HCT116 (cell line): ENCODE data around the gene NXPH2. TPM values are rescaled to one million over a fixed set of nuclear protein-coding genes. Genes with fewer than 3 reads are reported as not detected.
A peak's percentile ranks its signal among the peaks of the same experiment; 100 is the strongest.

Experiments
- ATAC-seq: fragments of 200-7000 bp; cut with Tn5 transposase; 2 replicates; pipeline ENCODE4 v1.9.1; 2020; ENCODE audit warnings: mild to moderate bottlenecking, moderate library complexity
- BruUV-seq: library from RNA; stranded (reverse); fragments of 400-500 nt; replicated peaks from 2 replicates; lab custom pipeline; 2021; lab: Mats Ljungman, UMichigan
- CTCF ChIA-PET: fragments of 300-600 bp; sonication (Branson Sonifier 250); formaldehyde crosslinking; loops from one replicate; lab custom pipeline; 2021; ENCODE audit warnings: antibody characterized with exemption; lab: Charles Lee
- POLR2A ChIA-PET: fragments of 300-600, 350-600 bp; sonication (Branson Sonifier 250); formaldehyde crosslinking; loops from one replicate; lab custom pipeline; 2021; ENCODE audit warnings: antibody characterized with exemption; lab: Charles Lee
- RAD21 ChIA-PET, 2 experiments: fragments of 300-600 bp; sonication (Branson Sonifier 250); formaldehyde crosslinking; loops; one replicate each; lab custom pipeline; 2023; ENCODE audit warnings: low total read pairs in 2 of 2; ENCODE audit not compliant: uncharacterized antibody in 2 of 2, unreplicated experiment in 2 of 2, low non-redundant PET in 1 of 2; lab: Charles Lee
- DNase-seq: peaks from one replicate; pipeline ENCODE4 v3.0.0-alpha.2; 2010; ENCODE audit warnings: low read depth, low spot score
- H2AFZ ChIP-seq: fragments of 200-600 bp; shearing (Covaris generic), sonication (generic); 2 replicates; pipeline ENCODE4 v1.6.1; 2017; ENCODE audit warnings: low read depth, mixed run types, mixed read lengths, antibody characterized with exemption, low read length; ENCODE audit not compliant: poor library complexity, severe bottlenecking
- H3K27ac ChIP-seq: 2 replicates; pipeline ENCODE4 v1.5.1; 2012; ENCODE audit warnings: low read depth, low read length
- H3K27me3 ChIP-seq: fragments of 200-600 bp; sonication (generic); 2 replicates; pipeline ENCODE4 v1.6.1; 2016; ENCODE audit warnings: mixed run types, low read length, mixed read lengths; ENCODE audit not compliant: insufficient read depth
- H3K36me3 ChIP-seq, 2 experiments: fragments of 200-500 bp in 1 of 2; fragments of 200-600 bp in 1 of 2; sonication (Bioruptor generic) in 1 of 2; sonication (generic) in 1 of 2; 2 replicates each; pipeline versions ENCODE4 v1.5.1 to v1.6.1; 2014 to 2016; ENCODE audit warnings: low read length in 2 of 2, inconsistent platforms in 1 of 2, mixed read lengths in 1 of 2, mixed run types in 1 of 2; ENCODE audit not compliant: insufficient read depth in 2 of 2, control insufficient read depth in 1 of 2
- H3K4me1 ChIP-seq, 2 experiments: fragments of 200-600 bp in 1 of 2; sonication (generic) in 1 of 2; 2 replicates each; pipeline versions ENCODE4 v1.5.1 to v1.6.1; 2012 to 2017; ENCODE audit warnings: low read length in 2 of 2, inconsistent platforms in 1 of 2, mild to moderate bottlenecking in 1 of 2, mixed read lengths in 1 of 2, mixed run types in 1 of 2, moderate library complexity in 1 of 2; ENCODE audit not compliant: insufficient read depth in 2 of 2, control insufficient read depth in 1 of 2
- H3K4me2 ChIP-seq: fragments of 200-600 bp; sonication (generic); 2 replicates; pipeline ENCODE4 v1.6.1; 2017; ENCODE audit warnings: mixed run types, low read length, mixed read lengths
- H3K4me3 ChIP-seq, 2 experiments: fragments of 200-600 bp in 1 of 2; sonication (generic) in 1 of 2; replicated peaks in 1 of 2; 2 replicates each; pipeline ENCODE4 v1.5.1; 2011 to 2016; ENCODE audit warnings: low read length in 2 of 2, control low read depth in 1 of 2, low read depth in 1 of 2, mild to moderate bottlenecking in 1 of 2, mixed read lengths in 1 of 2, mixed run types in 1 of 2
- H3K79me2 ChIP-seq: fragments of 200-600 bp; sonication (generic); 2 replicates; pipeline ENCODE4 v1.6.1; 2017; ENCODE audit warnings: mild to moderate bottlenecking, mixed run types, low read length, moderate library complexity, mixed read lengths; ENCODE audit not compliant: insufficient read depth
- H3K9ac ChIP-seq: fragments of 200-600 bp; sonication (generic); 2 replicates; pipeline ENCODE4 v1.6.1; 2016; ENCODE audit warnings: low read length, mixed read lengths
- H3K9me2 ChIP-seq: fragments of 200-600 bp; sonication (generic), shearing (Covaris generic); 2 replicates; pipeline ENCODE4 v1.6.1; 2017; ENCODE audit warnings: mixed run types, mild to moderate bottlenecking, moderate library complexity; ENCODE audit not compliant: insufficient read depth
- H3K9me3 ChIP-seq, 2 experiments: fragments of 200-500 bp in 1 of 2; fragments of 200-600 bp in 1 of 2; sonication (Bioruptor generic) in 1 of 2; sonication (generic) in 1 of 2; 2 replicates each; pipeline ENCODE4 v1.6.1; 2014 to 2017; ENCODE audit warnings: low read length in 2 of 2, mixed read lengths in 2 of 2, inconsistent platforms in 1 of 2, low read depth in 1 of 2, mild to moderate bottlenecking in 1 of 2, mixed run types in 1 of 2, moderate library complexity in 1 of 2; ENCODE audit not compliant: control insufficient read depth in 1 of 2, insufficient read depth in 1 of 2
- H4K20me1 ChIP-seq: fragments of 200-600 bp; sonication (generic), shearing (Covaris generic); 2 replicates; pipeline ENCODE4 v1.6.1; 2017; ENCODE audit warnings: mixed run types, mild to moderate bottlenecking, moderate library complexity; ENCODE audit not compliant: insufficient read depth
- CEBPB ChIP-seq: IDR thresholded peaks from 2 replicates; pipeline ENCODE4 v1.6.1; 2012; ENCODE audit warnings: low read depth
- EGR1 ChIP-seq: IDR thresholded peaks from 2 replicates; pipeline ENCODE4 v1.6.1; 2012; ENCODE audit warnings: low read depth
- JUND ChIP-seq: IDR thresholded peaks from 2 replicates; pipeline ENCODE4 v1.6.1; 2012
- POLR2AphosphoS5 ChIP-seq: IDR thresholded peaks from 2 replicates; pipeline ENCODE4 v1.6.1; 2011; ENCODE audit warnings: mild to moderate bottlenecking, low read depth, low read length, moderate library complexity
- RAD21 ChIP-seq: IDR thresholded peaks from 2 replicates; pipeline ENCODE4 v1.6.1; 2012; ENCODE audit warnings: low read depth, mild to moderate bottlenecking
- intact Hi-C: fragments of 100-400 bp; cut with micrococcal nuclease; formaldehyde crosslinking; loops from 2 replicates; pipeline ENCODE4 v1.10.0; 2022
- total RNA-seq: library from RNA; stranded (reverse); gene quantifications from one replicate; pipeline ENCODE4 v1.2.1, GENCODE V29; 2021; ENCODE audit not compliant: unreplicated experiment
- TF ChIP-seq, protein P1 (sequence below): IDR thresholded peaks from 2 replicates; pipeline ENCODE4 v1.6.1; 2012
- TF ChIP-seq, protein P2 (sequence below): IDR thresholded peaks from 2 replicates; pipeline ENCODE4 v1.6.1; 2012

NXPH2 gene
- total RNA-seq, 1 experiment from 2014 or later: not detected

DNA sequence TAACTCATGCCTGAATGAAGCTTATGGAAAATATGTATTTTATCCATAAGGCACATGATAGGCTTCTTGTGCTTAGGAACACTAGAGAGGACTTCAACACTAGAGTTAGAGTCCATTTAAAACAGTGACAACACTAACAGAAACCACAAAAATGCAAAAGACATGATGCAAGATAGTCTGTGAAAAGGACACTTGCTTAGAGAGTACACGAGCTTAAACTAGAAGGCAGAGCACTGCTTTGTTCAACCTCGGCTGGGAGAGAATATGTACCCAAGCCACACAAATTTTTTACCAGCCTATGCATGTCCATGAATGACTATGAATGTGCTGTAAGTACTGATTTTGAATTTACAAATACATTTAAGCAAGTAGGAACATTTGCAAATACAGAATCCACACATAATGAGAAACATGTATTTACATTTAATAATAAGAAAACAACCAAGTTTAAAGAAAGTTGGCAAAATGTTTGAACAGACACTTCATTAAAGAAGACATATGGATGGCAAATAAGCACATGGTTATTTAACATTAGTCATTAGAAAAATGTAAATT is 148.0 kb downstream of the NXPH2 start:
- Histone ChIP-seq H3K9me2 (no peaks in the 10 kb centered on the region), H4K20me1 (no peaks in the 10 kb centered on the region), H3K4me1 (no peaks in the 10 kb centered on the region), H3K27me3 (no peaks in the 10 kb centered on the region), H3K9me3 (no peaks in the 10 kb centered on the region), H3K27ac (no peak overlapping the region), H2AFZ (no peak overlapping the region), H3K4me3 (no peak overlapping the region), H3K36me3 (no peaks in the 10 kb centered on the region), H3K4me2 (no peak overlapping the region), H3K79me2 (no peaks in the 10 kb centered on the region), H3K9ac (no peak overlapping the region)
- intact Hi-C loops: no loop called here
- TF ChIP-seq, protein P1, sequence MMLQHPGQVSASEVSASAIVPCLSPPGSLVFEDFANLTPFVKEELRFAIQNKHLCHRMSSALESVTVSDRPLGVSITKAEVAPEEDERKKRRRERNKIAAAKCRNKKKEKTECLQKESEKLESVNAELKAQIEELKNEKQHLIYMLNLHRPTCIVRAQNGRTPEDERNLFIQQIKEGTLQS: 0 out of 2 replicates have a peak, but pooled peaks have one; percentile 22
- TF ChIP-seq CEBPB (peak; percentile 55), EGR1 (no peak)
- TF ChIP-seq, protein P2, sequence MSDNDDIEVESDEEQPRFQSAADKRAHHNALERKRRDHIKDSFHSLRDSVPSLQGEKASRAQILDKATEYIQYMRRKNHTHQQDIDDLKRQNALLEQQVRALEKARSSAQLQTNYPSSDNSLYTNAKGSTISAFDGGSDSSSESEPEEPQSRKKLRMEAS: peak; percentile 43; the same call in 1 of the 2 replicates
- DNase-seq: no peak
- no TSS peak for BruUV-seq
- RAD21 ChIA-PET: no interaction called here
- CTCF ChIA-PET: no interaction called here
- POLR2A ChIA-PET: interaction anchor here (1.0 kb wide), 1 partner anchor 9 kb away, joined by 3 read pairs; no protein-coding TSS in a partner anchor
- ATAC-seq: no peak

DNA sequence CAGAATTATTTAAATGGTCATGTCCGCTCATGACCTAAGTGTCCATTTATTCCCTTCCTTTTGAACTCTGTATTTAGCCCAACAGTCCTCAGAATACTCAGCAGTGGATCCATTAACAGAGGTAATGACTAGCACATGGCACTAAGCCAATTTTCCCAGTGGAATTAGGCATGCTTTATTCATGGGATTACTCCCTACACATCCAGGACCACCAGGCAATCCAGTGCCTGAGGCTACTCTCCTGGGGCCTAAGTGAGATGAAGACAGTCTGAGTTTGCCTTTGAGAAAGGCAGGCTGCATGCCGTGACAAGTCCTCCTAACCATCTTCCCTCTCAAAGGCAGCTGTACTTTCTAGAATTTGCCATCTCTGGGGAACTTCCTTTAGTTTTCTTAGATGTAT is 150.0 kb downstream of the NXPH2 start:
- no TSS peak for BruUV-seq
- Histone ChIP-seq H3K27ac (no peak overlapping the region), H3K79me2 (no peaks in the 10 kb centered on the region), H3K27me3 (no peaks in the 10 kb centered on the region), H3K4me3 (no peak overlapping the region), H3K36me3 (no peaks in the 10 kb centered on the region), H3K9me3 (no peaks in the 10 kb centered on the region), H3K4me1 (no peaks in the 10 kb centered on the region), H3K4me2 (no peak overlapping the region), H4K20me1 (no peaks in the 10 kb centered on the region), H3K9me2 (no peaks in the 10 kb centered on the region), H2AFZ (no peak overlapping the region)
- RAD21 ChIA-PET: no interaction called here
- DNase-seq: no peak
- intact Hi-C loops: no loop called here
- POLR2A ChIA-PET: no interaction called here
- no peak for ATAC-seq
- CTCF ChIA-PET: no interaction called here
- TF ChIP-seq JUND: no peak
- TF ChIP-seq RAD21: no peak
- no peak for TF ChIP-seq POLR2AphosphoS5
- TF ChIP-seq, all 23 proteins: peak for 0
- no peak overlapping the region for H3K9ac ChIP-seq
